ENCODE data around the gene ZBTB16.
A peak's percentile ranks its signal among the peaks of the same experiment; 100 is the strongest.

ZBTB16 gene

GRCh38 chr11:114168691-114169090 lies 109.2 kb downstream of the ZBTB16 start:
- TF ChIP-seq CTCF (IDR thresholded peaks at IDR 0.05; ENCODE audit: low read depth, low read length, missing control alignments), result no peak
- no peak overlapping the region for H3K4me3 ChIP-seq (replicated peaks; ENCODE audit: low read depth, low read length)
- no peak for DNase-seq (ENCODE audit: extremely low read depth, low read depth)

GRCh38 chr11:114169321-114169749 lies 109.8 kb downstream of the ZBTB16 start:
- DNase-seq (ENCODE audit: extremely low read depth, low read depth), result peak; percentile 42
- no peak for TF ChIP-seq CTCF (IDR thresholded peaks at IDR 0.05; ENCODE audit: low read depth, low read length, missing control alignments)
- H3K4me3 ChIP-seq (replicated peaks; ENCODE audit: low read depth, low read length), result no peak overlapping the region

GRCh38 chr11:114169821-114170220 lies 110.3 kb downstream of the ZBTB16 start:
- no peak overlapping the region for H3K4me3 ChIP-seq (replicated peaks; ENCODE audit: low read depth, low read length)
- TF ChIP-seq CTCF (IDR thresholded peaks at IDR 0.05; ENCODE audit: low read depth, low read length, missing control alignments), result no peak
- DNase-seq (ENCODE audit: extremely low read depth, low read depth), result no peak

GRCh38 chr11:114170226-114170625 lies 110.7 kb downstream of the ZBTB16 start:
- TF ChIP-seq CTCF (IDR thresholded peaks at IDR 0.05; ENCODE audit: low read depth, low read length, missing control alignments), result no peak
- no peak overlapping the region for H3K4me3 ChIP-seq (replicated peaks; ENCODE audit: low read depth, low read length)
- no peak for DNase-seq (ENCODE audit: extremely low read depth, low read depth)

GRCh38 chr11:114171257-114172054 lies 111.9 kb downstream of the ZBTB16 start:
- DNase-seq (ENCODE audit: extremely low read depth, low read depth), result no peak
- TF ChIP-seq CTCF (IDR thresholded peaks at IDR 0.05; ENCODE audit: low read depth, low read length, missing control alignments), result no peak
- H3K4me3 ChIP-seq (replicated peaks; ENCODE audit: low read depth, low read length), result no peak overlapping the region

- no peak for TF ChIP-seq CTCF (IDR thresholded peaks at IDR 0.05; ENCODE audit: low read depth, low read length, missing control alignments)
- no peak overlapping the region for H3K4me3 ChIP-seq (replicated peaks; ENCODE audit: low read depth, low read length)
- no peak for DNase-seq (ENCODE audit: extremely low read depth, low read depth)
Observed at GRCh38 chr11:114172055-114172861, 112.7 kb downstream of the ZBTB16 start.

Data from HFF-Myc (cell line).